COLO668 (cell line): Measurements from ENCODE around the gene FANCE.
A peak's percentile ranks its signal among the peaks of the same experiment; 100 is the strongest.
"Not testable (repeated sequence)": the region's sequence is repeated elsewhere in the genome, so short reads cannot be mapped to it uniquely, and the experiment has no call there.

Experiments used
- DNase-seq: peaks from one replicate; lab custom pipeline; 2025; ENCODE audit not compliant: unreplicated experiment; lab: John Stamatoyannopoulos, UW

FANCE gene

GRCh38 chr6:35496841-35497570, 44.9 kb downstream of the FANCE start, which contains the start of gene TEAD3:
Gene TEAD3 (minus strand): TSS chr6:35497079.
- DNase-seq: peak; percentile 15

- no peak for DNase-seq
These were observed 45.7 kb downstream of the FANCE start for GRCh38 chr6:35497571-35498421.

- no peak for DNase-seq
These were observed 46.4 kb downstream of the FANCE start for GRCh38 chr6:35498422-35499067.

GRCh38 chr6:35499372-35499771, 47.2 kb downstream of the FANCE start:
- DNase-seq: no peak

GRCh38 chr6:35500782-35501181, 48.6 kb downstream of the FANCE start:
- DNase-seq: peak; percentile 17

GRCh38 chr6:35501784-35502183, 49.6 kb downstream of the FANCE start:
- DNase-seq: no peak

GRCh38 chr6:35503534-35503933, 51.4 kb downstream of the FANCE start:
- no peak for DNase-seq

GRCh38 chr6:35505999-35506412, 53.9 kb downstream of the FANCE start:
- DNase-seq: no peak

GRCh38 chr6:35506536-35506935, 54.4 kb downstream of the FANCE start:
- DNase-seq: no peak

- DNase-seq: no peak
These were observed 55.1 kb downstream of the FANCE start for GRCh38 chr6:35507221-35507620.

GRCh38 chr6:35508027-35508426, 55.9 kb downstream of the FANCE start:
- no peak for DNase-seq

GRCh38 chr6:35508542-35508941, 56.4 kb downstream of the FANCE start:
- DNase-seq: no peak

- no peak for DNase-seq
These were observed 58.9 kb downstream of the FANCE start for GRCh38 chr6:35510916-35511561.

GRCh38 chr6:35511562-35511941, 59.4 kb downstream of the FANCE start:
- DNase-seq: no peak

- DNase-seq: no peak
These were observed 59.9 kb downstream of the FANCE start for GRCh38 chr6:35512006-35512405.

GRCh38 chr6:35512740-35513139, 60.6 kb downstream of the FANCE start, which contains the start of gene TULP1:
Gene TULP1 (minus strand): TSS chr6:35512896. CDS start chr6:35512858, 38 bp downstream.
- no peak for DNase-seq

- no peak for DNase-seq
These were observed 62.4 kb downstream of the FANCE start for GRCh38 chr6:35514587-35514986.

- DNase-seq: not testable (repeated sequence)
These were observed 63.8 kb downstream of the FANCE start for GRCh38 chr6:35515939-35516338.
